Smooth muscle cell (in vitro differentiated cells): ENCODE data around the gene ARL4D. TPM values are rescaled to one million over a fixed set of nuclear protein-coding genes. Genes with fewer than 3 reads are reported as not detected.

ENCODE experiments used
- DNase-seq: peaks from one replicate; lab custom pipeline; 2025; ENCODE audit not compliant: unreplicated experiment; lab: John Stamatoyannopoulos, UW
- H2AFZ ChIP-seq: fragments of 200-600 bp; sonication (generic); 2 replicates; pipeline ENCODE4 v1.6.0; 2016; ENCODE audit warnings: antibody characterized with exemption, low read depth, mild to moderate bottlenecking
- H3F3A ChIP-seq: fragments of 200-600 bp; sonication (generic); 2 replicates; pipeline ENCODE4 v1.6.0; 2017; ENCODE audit warnings: antibody characterized with exemption, low read depth
- H3K27ac ChIP-seq: fragments of 200-600 bp; sonication (generic); 2 replicates; pipeline ENCODE4 v1.5.1; 2016; ENCODE audit warnings: low read depth, mild to moderate bottlenecking
- H3K27me3 ChIP-seq: fragments of 200-600 bp; sonication (generic); 2 replicates; pipeline ENCODE4 v1.6.1; 2016; ENCODE audit warnings: low read depth, mild to moderate bottlenecking
- H3K36me3 ChIP-seq: fragments of 200-600 bp; sonication (generic); 2 replicates; pipeline ENCODE4 v1.5.1; 2016; ENCODE audit warnings: low read depth
- H3K4me1 ChIP-seq: fragments of 200-600 bp; sonication (generic); 2 replicates; pipeline ENCODE4 v1.5.1; 2016; ENCODE audit warnings: low read depth
- H3K4me2 ChIP-seq: fragments of 200-600 bp; sonication (generic); 2 replicates; pipeline ENCODE4 v1.6.0; 2016; ENCODE audit warnings: mild to moderate bottlenecking
- H3K4me3 ChIP-seq: fragments of 200-600 bp; sonication (generic); 2 replicates; pipeline ENCODE4 v1.5.1; 2016; ENCODE audit warnings: mild to moderate bottlenecking
- H3K79me2 ChIP-seq: fragments of 200-600 bp; sonication (generic); 2 replicates; pipeline ENCODE4 v1.6.0; 2016; ENCODE audit warnings: low read depth, mild to moderate bottlenecking
- H3K9ac ChIP-seq: fragments of 200-600 bp; sonication (generic); 2 replicates; pipeline ENCODE4 v1.6.0; 2016; ENCODE audit warnings: low read depth
- H3K9me3 ChIP-seq: fragments of 200-600 bp; sonication (generic); replicated peaks from 2 replicates; pipeline ENCODE4 v1.5.1; 2016; ENCODE audit warnings: low read depth
- H4K20me1 ChIP-seq: fragments of 200-600 bp; sonication (generic); 2 replicates; pipeline ENCODE4 v1.6.0; 2016; ENCODE audit warnings: low read depth
- WGBS: methylation state at CpG from one replicate; pipeline ENCODE4 v1.1.7; 2016; ENCODE audit warnings: low lambda C conversion rate; 5-methylcytosine and 5-hydroxymethylcytosine counted together
- polyA plus RNA-seq: library from polyadenylated mRNA; unstranded; fragments of >200 nt; fragmentation: Nextera tagmentation; extraction: Ambion mirVana; gene quantifications from 2 replicates; pipeline ENCODE4 v1.2.1, GENCODE V29; 2016
- total RNA-seq: library from RNA; depleted of rRNA; stranded (reverse); fragments of >200 nt; gene quantifications from 2 replicates; pipeline ENCODE4 v1.2.3, GENCODE V29; 2014
- TF ChIP-seq, protein P1 (sequence below): fragments of 200-600 bp; sonication (generic); IDR thresholded peaks from 2 replicates; pipeline ENCODE4 v1.5.1; 2017; ENCODE audit warnings: borderline replicate concordance, mild to moderate bottlenecking, antibody characterized with exemption; ENCODE audit not compliant: insufficient read depth, poor library complexity, severe bottlenecking

Gene ARL4D
- total and polyA plus RNA-seq, 2 experiments from 2014 or later: 9.9 to 25.9 TPM

GRCh38 chr17:43378766-43379165 is 20.0 kb upstream of the ARL4D start:
- WGBS: 92% methylated on average over 26 of the region's 26 CpGs
- H3K27me3 ChIP-seq: no peaks in the 10 kb centered on the region
- H3K36me3 ChIP-seq: no peaks in the 10 kb centered on the region
- H3F3A ChIP-seq: no peaks in the 10 kb centered on the region
- no peak overlapping the region for H3K27ac ChIP-seq
- H3K4me1 ChIP-seq: no peaks in the 10 kb centered on the region
- DNase-seq: no peak
- no peak overlapping the region for H3K4me2 ChIP-seq
- no peak overlapping the region for H3K9ac ChIP-seq
- TF ChIP-seq, protein P1, sequence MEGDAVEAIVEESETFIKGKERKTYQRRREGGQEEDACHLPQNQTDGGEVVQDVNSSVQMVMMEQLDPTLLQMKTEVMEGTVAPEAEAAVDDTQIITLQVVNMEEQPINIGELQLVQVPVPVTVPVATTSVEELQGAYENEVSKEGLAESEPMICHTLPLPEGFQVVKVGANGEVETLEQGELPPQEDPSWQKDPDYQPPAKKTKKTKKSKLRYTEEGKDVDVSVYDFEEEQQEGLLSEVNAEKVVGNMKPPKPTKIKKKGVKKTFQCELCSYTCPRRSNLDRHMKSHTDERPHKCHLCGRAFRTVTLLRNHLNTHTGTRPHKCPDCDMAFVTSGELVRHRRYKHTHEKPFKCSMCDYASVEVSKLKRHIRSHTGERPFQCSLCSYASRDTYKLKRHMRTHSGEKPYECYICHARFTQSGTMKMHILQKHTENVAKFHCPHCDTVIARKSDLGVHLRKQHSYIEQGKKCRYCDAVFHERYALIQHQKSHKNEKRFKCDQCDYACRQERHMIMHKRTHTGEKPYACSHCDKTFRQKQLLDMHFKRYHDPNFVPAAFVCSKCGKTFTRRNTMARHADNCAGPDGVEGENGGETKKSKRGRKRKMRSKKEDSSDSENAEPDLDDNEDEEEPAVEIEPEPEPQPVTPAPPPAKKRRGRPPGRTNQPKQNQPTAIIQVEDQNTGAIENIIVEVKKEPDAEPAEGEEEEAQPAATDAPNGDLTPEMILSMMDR: no peak
- H4K20me1 ChIP-seq: no peaks in the 10 kb centered on the region
- no peaks in the 10 kb centered on the region for H3K79me2 ChIP-seq
- H3K9me3 ChIP-seq: no peaks in the 10 kb centered on the region
- no peak overlapping the region for H2AFZ ChIP-seq
- no peak overlapping the region for H3K4me3 ChIP-seq

DNA sequence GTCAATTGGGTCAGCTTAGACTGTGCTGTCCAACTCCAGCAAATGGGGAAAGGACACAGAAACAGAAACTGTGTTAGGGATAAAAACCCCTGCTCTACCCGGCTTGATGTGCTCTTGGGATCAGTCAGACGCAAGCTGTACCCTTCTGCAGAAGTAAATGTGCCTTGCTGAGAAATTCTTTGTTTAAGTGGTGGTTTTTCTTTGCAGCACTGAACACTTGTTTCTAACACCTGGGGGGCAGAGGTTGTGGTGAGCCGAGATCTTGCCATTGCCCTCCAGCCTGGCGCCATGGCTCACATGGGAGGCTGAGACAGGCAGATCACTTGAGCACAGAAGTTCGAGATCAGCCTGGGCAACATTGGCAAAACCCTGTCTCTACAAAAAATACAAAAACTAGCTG is 18.5 kb upstream of the ARL4D start:
- Histone ChIP-seq H3K4me1 (no peaks in the 10 kb centered on the region), H3F3A (no peaks in the 10 kb centered on the region), H3K4me3 (no peak overlapping the region), H3K4me2 (no peak overlapping the region), H4K20me1 (no peaks in the 10 kb centered on the region), H3K9ac (no peak overlapping the region), H3K27ac (no peak overlapping the region), H3K27me3 (no peaks in the 10 kb centered on the region), H3K36me3 (no peaks in the 10 kb centered on the region), H3K79me2 (no peaks in the 10 kb centered on the region), H2AFZ (no peak overlapping the region), H3K9me3 (no peaks in the 10 kb centered on the region)
- TF ChIP-seq, protein P1: no peak
- WGBS: 94% methylated on average over 5 of the region's 5 CpGs
- no peak for DNase-seq

- no peak for DNase-seq
- no peak overlapping the region for H2AFZ ChIP-seq
- H3K4me1 ChIP-seq: no peaks in the 10 kb centered on the region
- H3K9me3 ChIP-seq: no peaks in the 10 kb centered on the region
- 96% methylated on average over 3 of the region's 3 CpGs for WGBS
- H4K20me1 ChIP-seq: no peaks in the 10 kb centered on the region
- no peak overlapping the region for H3K9ac ChIP-seq
- no peaks in the 10 kb centered on the region for H3F3A ChIP-seq
- TF ChIP-seq, protein P1: no peak
- H3K27ac ChIP-seq: no peak overlapping the region
- no peaks in the 10 kb centered on the region for H3K27me3 ChIP-seq
- no peaks in the 10 kb centered on the region for H3K79me2 ChIP-seq
- H3K36me3 ChIP-seq: no peaks in the 10 kb centered on the region
- H3K4me2 ChIP-seq: no peak overlapping the region
- no peak overlapping the region for H3K4me3 ChIP-seq
Measured at GRCh38 chr17:43381204-43381603, 17.6 kb upstream of the ARL4D start.

- Histone ChIP-seq H3K27me3 (no peaks in the 10 kb centered on the region), H3K9ac (no peak overlapping the region), H3K27ac (no peak overlapping the region), H3K4me2 (no peak overlapping the region), H3F3A (no peaks in the 10 kb centered on the region), H3K4me1 (no peaks in the 10 kb centered on the region), H2AFZ (no peak overlapping the region), H3K4me3 (no peak overlapping the region), H3K79me2 (no peaks in the 10 kb centered on the region), H3K36me3 (no peaks in the 10 kb centered on the region), H4K20me1 (no peaks in the 10 kb centered on the region), H3K9me3 (no peaks in the 10 kb centered on the region)
- 90% methylated on average over 5 of the region's 5 CpGs for WGBS
- no peak for DNase-seq
- TF ChIP-seq, protein P1: no peak
Measured at GRCh38 chr17:43381621-43382020, 17.2 kb upstream of the ARL4D start.
